ENCODE results near the gene RPL36. TPM values are rescaled to one million over a fixed set of nuclear protein-coding genes. Genes with fewer than 3 reads are reported as not detected.

The RPL36 gene
- total and polyA plus RNA-seq, 11 donors: 255 to 981 (median 391) TPM

DNA sequence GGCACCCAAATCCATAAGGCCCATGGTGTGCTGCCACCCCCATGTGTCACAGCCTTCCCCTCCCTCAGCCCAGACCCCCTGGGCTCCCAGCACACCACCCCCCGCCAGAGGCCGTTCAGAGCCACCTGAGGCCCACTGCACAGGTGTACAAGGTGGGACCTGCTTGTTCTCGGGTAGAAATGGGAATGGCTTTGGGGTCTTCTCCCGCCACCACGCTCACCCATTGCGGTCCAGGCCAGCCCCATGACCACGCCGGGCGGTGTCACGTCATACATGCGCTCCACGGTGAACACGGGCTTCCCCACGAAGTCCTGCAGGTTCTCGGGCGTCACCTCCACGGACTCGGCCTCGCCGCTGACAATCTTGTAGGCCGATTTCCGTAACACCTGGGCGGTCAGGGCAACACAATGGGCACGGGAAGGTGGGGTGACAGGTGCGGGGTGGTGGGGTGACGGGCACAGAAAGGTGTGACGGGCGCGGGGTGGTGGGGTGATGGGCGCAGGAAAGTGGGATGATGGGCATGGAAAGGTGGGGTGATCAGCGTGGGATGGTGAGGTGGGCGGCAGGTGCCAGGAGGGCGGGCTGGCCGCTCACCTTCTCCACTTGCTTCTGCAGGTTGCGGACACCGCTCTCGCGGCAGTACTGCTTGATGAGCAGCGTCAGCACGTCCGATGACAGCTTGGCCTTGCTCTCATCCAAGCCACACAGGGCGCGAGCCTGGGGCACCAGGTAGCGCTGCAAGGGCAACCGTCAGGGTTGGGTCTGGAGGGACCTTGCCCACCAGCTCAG is 4.3 kb downstream of the RPL36 start:
- no peak overlapping the region for H3K4me3 ChIP-seq
- no peaks in the 10 kb centered on the region for H3K9me3 ChIP-seq
- peaks cover 4 to 40% (median 21%) of the 10 kb centered on the region in 12 donors for H3K4me1 ChIP-seq
- peaks cover 0 to 75% (median 70%) of the 10 kb centered on the region in 9 donors for H3K36me3 ChIP-seq
- H3K27ac ChIP-seq: no peak overlapping the region
- DNase-seq (no peak), ATAC-seq (no peak)
- WGBS, 4 donors: 90 to 92% (median 91%) methylated on average over 37 to 45 of the region's 45 CpGs
- intact Hi-C loops (cut with DNase I): loop anchor here in 2 of 10 donors (5.0 kb wide), 2 partner anchors 72 to 208 kb away; partner anchors contain the start of genes NDUFA11 (in 1 of the 2), SAFB (in 1 of the 2), SAFB2 (in 1 of the 2) and VMAC (in 1 of the 2)
- no peak for TF ChIP-seq POLR2A (IDR thresholded peaks at IDR 0.05)
- TF ChIP-seq, protein P1, sequence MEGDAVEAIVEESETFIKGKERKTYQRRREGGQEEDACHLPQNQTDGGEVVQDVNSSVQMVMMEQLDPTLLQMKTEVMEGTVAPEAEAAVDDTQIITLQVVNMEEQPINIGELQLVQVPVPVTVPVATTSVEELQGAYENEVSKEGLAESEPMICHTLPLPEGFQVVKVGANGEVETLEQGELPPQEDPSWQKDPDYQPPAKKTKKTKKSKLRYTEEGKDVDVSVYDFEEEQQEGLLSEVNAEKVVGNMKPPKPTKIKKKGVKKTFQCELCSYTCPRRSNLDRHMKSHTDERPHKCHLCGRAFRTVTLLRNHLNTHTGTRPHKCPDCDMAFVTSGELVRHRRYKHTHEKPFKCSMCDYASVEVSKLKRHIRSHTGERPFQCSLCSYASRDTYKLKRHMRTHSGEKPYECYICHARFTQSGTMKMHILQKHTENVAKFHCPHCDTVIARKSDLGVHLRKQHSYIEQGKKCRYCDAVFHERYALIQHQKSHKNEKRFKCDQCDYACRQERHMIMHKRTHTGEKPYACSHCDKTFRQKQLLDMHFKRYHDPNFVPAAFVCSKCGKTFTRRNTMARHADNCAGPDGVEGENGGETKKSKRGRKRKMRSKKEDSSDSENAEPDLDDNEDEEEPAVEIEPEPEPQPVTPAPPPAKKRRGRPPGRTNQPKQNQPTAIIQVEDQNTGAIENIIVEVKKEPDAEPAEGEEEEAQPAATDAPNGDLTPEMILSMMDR (IDR thresholded peaks at IDR 0.05): no peak
- no peaks in the 10 kb centered on the region for H3K27me3 ChIP-seq

GRCh38 chr19:5694956-5695648 is 5.0 kb downstream of the RPL36 start:
- TF ChIP-seq, protein P1 (IDR thresholded peaks at IDR 0.05): no peak
- TF ChIP-seq POLR2A (IDR thresholded peaks at IDR 0.05): no peak
- no peak for ATAC-seq
- 80 to 100% (median 93%) methylated on average over 3 to 8 of the region's 8 CpGs for WGBS, 4 donors
- DNase-seq: no peak
- Histone ChIP-seq H3K4me1 (peaks cover 4 to 36% (median 18%) of the 10 kb centered on the region in 12 donors), H3K9me3 (no peaks in the 10 kb centered on the region), H3K27ac (no peak overlapping the region), H3K4me3 (no peak overlapping the region), H3K27me3 (no peaks in the 10 kb centered on the region), H3K36me3 (peaks cover 0 to 82% (median 77%) of the 10 kb centered on the region in 9 donors)
- intact Hi-C loops (cut with DNase I): loop anchor here in 2 of 10 donors (5.0 kb wide), 2 partner anchors 73 to 207 kb away; partner anchors contain the start of genes NDUFA11 (in 1 of the 2), SAFB (in 1 of the 2), SAFB2 (in 1 of the 2) and VMAC (in 1 of the 2)

DNA sequence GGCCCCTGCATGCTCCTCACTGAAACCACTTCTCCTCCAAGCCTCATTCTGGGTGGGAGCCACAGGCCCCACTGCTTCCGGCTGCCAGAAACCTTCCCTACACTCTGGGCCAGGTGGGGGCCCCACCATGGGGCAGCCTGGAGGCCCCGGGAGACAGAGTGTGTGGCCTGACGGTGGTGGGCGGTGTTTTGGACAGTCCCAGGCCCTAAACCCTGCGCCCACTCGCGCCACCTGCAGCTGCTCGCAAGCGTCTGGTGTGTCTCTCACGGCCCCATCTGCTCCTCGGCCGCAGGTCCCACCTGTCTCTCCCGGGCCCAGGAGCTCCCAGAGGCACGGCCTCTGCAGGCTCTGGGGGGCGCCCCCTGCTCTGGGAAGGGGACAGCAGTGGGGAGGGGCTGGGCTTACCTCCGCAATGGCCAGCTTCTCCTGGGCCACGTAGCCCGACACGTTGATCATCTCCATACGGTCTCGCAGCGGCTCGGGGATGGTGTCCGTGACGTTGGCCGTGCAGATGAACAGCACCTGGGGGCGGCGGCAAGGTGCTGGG is 5.6 kb downstream of the RPL36 start:
- Histone ChIP-seq H3K4me1 (peaks cover 4 to 32% (median 18%) of the 10 kb centered on the region in 12 donors), H3K27me3 (no peaks in the 10 kb centered on the region), H3K9me3 (no peaks in the 10 kb centered on the region), H3K36me3 (peaks cover 0 to 88% (median 83%) of the 10 kb centered on the region in 9 donors), H3K4me3 (no peak overlapping the region), H3K27ac (no peak overlapping the region)
- no peak for ATAC-seq
- TF ChIP-seq POLR2A (IDR thresholded peaks at IDR 0.05): no peak
- TF ChIP-seq, protein P1 (IDR thresholded peaks at IDR 0.05): no peak
- peak in 1 of 5 donors; percentile 57 for DNase-seq
- intact Hi-C loops (cut with DNase I): no loop called here
- WGBS, 4 donors: 81 to 87% (median 86%) methylated on average over 4 to 28 of the region's 28 CpGs

Data from heart left ventricle (tissue), 16 donors.